SU-DHL-6 (cell line): ENCODE measurements around the gene KCTD1.

ENCODE experiments used
- H2AFZ ChIP-seq: fragments of 200-600 bp; sonication (generic); 2 replicates; pipeline ENCODE4 v1.6.1; 2014; ENCODE audit warnings: low read depth, mild to moderate bottlenecking, moderate library complexity, mixed read lengths, antibody characterized with exemption, low read length; ENCODE audit not compliant: severe bottlenecking
- H3F3A ChIP-seq: fragments of 200-600 bp; shearing (Covaris generic); 2 replicates; pipeline ENCODE4 v1.6.0; 2016; ENCODE audit warnings: antibody characterized with exemption, mild to moderate bottlenecking; ENCODE audit not compliant: insufficient read depth
- H3K27ac ChIP-seq: fragments of 200-600 bp; sonication (generic); 2 replicates; pipeline ENCODE4 v1.5.1; 2016; ENCODE audit warnings: low read depth, mild to moderate bottlenecking, low read length, moderate library complexity, mixed read lengths
- H3K27me3 ChIP-seq: fragments of 200-600 bp; sonication (generic), shearing (Covaris generic); 2 replicates; pipeline ENCODE4 v1.6.0; 2014; ENCODE audit warnings: mild to moderate bottlenecking, low read length
- H3K36me3 ChIP-seq: fragments of 200-600 bp; sonication (generic); 2 replicates; pipeline ENCODE4 v1.6.1; 2014; ENCODE audit warnings: mild to moderate bottlenecking, low read length, mixed read lengths
- H3K4me2 ChIP-seq: fragments of 300-600, 200-600 bp; shearing (Covaris generic), sonication (generic); 2 replicates; pipeline ENCODE4 v1.6.0; 2014; ENCODE audit warnings: low read length, low read depth, mild to moderate bottlenecking; ENCODE audit not compliant: poor library complexity, severe bottlenecking
- H3K4me3 ChIP-seq: fragments of 200-600 bp; sonication (generic); 2 replicates; pipeline ENCODE4 v1.5.1; 2014; ENCODE audit warnings: antibody characterized with exemption, low read length, mild to moderate bottlenecking, mixed read lengths; ENCODE audit not compliant: insufficient read depth, poor library complexity, severe bottlenecking
- H3K79me2 ChIP-seq: fragments of 200-600 bp; sonication (generic); 2 replicates; pipeline ENCODE4 v1.6.1; 2014; ENCODE audit warnings: mild to moderate bottlenecking, low read length, moderate library complexity; ENCODE audit not compliant: insufficient read depth
- H3K9ac ChIP-seq: fragments of 200-600 bp; sonication (generic); 2 replicates; pipeline ENCODE4 v1.7.0; 2014; ENCODE audit warnings: mild to moderate bottlenecking, low read length
- H3K9me2 ChIP-seq: fragments of 200-600 bp; sonication (generic); replicated peaks from 2 replicates; pipeline ENCODE4 v1.6.1; 2014; ENCODE audit warnings: low read length; ENCODE audit not compliant: insufficient read depth
- H3K9me3 ChIP-seq: fragments of 200-600 bp; sonication (generic); 2 replicates; pipeline ENCODE4 v1.6.1; 2014; ENCODE audit warnings: low read length, mixed read lengths; ENCODE audit not compliant: insufficient read depth
- H4K20me1 ChIP-seq: fragments of 200-600 bp; sonication (generic); 2 replicates; pipeline ENCODE4 v1.6.1; 2014; ENCODE audit warnings: low read depth, mild to moderate bottlenecking, antibody characterized with exemption, low read length, moderate library complexity, mixed read lengths
- EZH2phosphoT487 ChIP-seq: fragments of 200-600 bp; sonication (generic), shearing (Covaris generic); conservative IDR thresholded peaks from 2 replicates; pipeline ENCODE4 v1.6.1; 2018; ENCODE audit warnings: mild to moderate bottlenecking, antibody characterized with exemption, low read length, moderate library complexity, mixed read lengths
- TF ChIP-seq, protein P1 (sequence below): fragments of 200-600 bp; sonication (generic); IDR thresholded peaks from one replicate; pipeline ENCODE4 v1.5.1; 2017; ENCODE audit warnings: antibody characterized with exemption, mild to moderate bottlenecking, low read length, moderate library complexity; ENCODE audit not compliant: insufficient read depth, poor library complexity, severe bottlenecking

The KCTD1 gene

DNA sequence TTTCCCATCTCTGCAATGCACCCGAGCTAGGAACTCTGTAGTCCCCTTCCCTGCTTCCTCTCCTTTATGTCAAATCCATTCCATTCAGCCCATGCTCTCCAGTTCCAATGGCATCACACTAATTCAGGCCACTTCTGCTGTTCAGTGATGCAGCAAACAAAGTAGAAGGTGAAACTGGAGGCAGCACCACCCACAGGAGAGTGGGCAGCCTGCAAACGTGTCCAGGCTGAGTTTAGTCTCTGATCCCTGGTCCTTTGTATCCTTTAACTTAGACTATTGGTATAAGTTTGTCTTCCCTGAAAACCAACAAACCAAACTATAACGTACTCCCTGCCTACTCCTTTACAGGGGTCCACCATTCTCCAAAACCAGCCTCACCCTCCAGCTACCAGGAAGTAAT lies 14.7 kb upstream of the KCTD1 start:
- no peak overlapping the region for H2AFZ ChIP-seq
- H3F3A ChIP-seq = no peaks in the 10 kb centered on the region
- H3K27ac ChIP-seq = no peak overlapping the region
- no peak overlapping the region for H3K4me2 ChIP-seq
- H3K9ac ChIP-seq = no peak overlapping the region
- H3K9me3 ChIP-seq = no peaks in the 10 kb centered on the region
- no peaks in the 10 kb centered on the region for H3K27me3 ChIP-seq
- TF ChIP-seq, protein P1, sequence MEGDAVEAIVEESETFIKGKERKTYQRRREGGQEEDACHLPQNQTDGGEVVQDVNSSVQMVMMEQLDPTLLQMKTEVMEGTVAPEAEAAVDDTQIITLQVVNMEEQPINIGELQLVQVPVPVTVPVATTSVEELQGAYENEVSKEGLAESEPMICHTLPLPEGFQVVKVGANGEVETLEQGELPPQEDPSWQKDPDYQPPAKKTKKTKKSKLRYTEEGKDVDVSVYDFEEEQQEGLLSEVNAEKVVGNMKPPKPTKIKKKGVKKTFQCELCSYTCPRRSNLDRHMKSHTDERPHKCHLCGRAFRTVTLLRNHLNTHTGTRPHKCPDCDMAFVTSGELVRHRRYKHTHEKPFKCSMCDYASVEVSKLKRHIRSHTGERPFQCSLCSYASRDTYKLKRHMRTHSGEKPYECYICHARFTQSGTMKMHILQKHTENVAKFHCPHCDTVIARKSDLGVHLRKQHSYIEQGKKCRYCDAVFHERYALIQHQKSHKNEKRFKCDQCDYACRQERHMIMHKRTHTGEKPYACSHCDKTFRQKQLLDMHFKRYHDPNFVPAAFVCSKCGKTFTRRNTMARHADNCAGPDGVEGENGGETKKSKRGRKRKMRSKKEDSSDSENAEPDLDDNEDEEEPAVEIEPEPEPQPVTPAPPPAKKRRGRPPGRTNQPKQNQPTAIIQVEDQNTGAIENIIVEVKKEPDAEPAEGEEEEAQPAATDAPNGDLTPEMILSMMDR = no peak
- no peak for TF ChIP-seq EZH2phosphoT487
- no peaks in the 10 kb centered on the region for H3K9me2 ChIP-seq
- H3K4me3 ChIP-seq = no peak overlapping the region
- H4K20me1 ChIP-seq = no peaks in the 10 kb centered on the region
- H3K79me2 ChIP-seq = no peaks in the 10 kb centered on the region
- H3K36me3 ChIP-seq = no peaks in the 10 kb centered on the region

DNA sequence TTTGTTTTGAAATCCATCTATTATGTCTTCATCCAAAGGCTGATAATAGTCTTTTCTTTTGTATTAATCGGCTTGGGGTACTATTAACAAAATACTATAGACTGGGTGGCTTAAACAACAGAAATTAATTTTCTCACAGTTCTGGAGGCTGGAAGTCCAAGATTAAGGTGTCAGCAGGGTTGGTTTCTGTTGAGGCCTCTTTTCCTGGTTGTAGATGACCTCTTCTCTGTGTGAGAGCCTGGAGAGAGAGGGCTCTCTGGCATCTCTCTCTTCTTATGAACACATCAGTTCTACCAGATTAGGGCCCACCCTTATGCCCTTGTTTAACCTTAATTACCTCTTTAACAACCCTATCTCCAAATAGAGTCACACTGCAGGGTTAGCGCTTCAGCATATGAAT lies 14.2 kb upstream of the KCTD1 start:
- no peaks in the 10 kb centered on the region for H3F3A ChIP-seq
- no peaks in the 10 kb centered on the region for H3K36me3 ChIP-seq
- H4K20me1 ChIP-seq = no peaks in the 10 kb centered on the region
- H3K27ac ChIP-seq = no peak overlapping the region
- no peak overlapping the region for H3K4me2 ChIP-seq
- no peaks in the 10 kb centered on the region for H3K9me2 ChIP-seq
- H3K79me2 ChIP-seq = no peaks in the 10 kb centered on the region
- H3K9me3 ChIP-seq = no peaks in the 10 kb centered on the region
- no peaks in the 10 kb centered on the region for H3K27me3 ChIP-seq
- TF ChIP-seq, protein P1 = no peak
- no peak for TF ChIP-seq EZH2phosphoT487
- H2AFZ ChIP-seq = no peak overlapping the region
- H3K4me3 ChIP-seq = no peak overlapping the region
- no peak overlapping the region for H3K9ac ChIP-seq

DNA sequence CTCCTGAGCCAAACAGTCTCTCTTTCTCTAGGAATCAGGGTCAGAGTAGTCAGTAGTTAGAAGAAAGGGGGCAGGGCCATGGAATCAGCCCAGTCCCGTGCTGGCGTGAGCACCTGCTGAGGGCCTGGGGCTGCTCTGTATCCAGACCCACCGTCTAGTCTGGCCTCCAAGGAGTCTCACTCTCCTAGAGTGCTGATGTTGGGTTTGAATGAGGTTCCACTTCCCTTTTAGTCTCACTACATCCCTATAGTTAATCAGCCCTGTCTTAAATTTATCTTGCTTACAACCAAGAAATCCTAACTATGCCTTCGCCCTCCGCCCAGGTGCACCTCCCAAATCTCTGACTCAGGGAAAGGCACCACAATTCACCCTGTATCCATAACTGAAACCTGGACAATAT lies 13.4 kb upstream of the KCTD1 start:
- no peak overlapping the region for H3K9ac ChIP-seq
- H3F3A ChIP-seq = no peaks in the 10 kb centered on the region
- no peak overlapping the region for H3K4me3 ChIP-seq
- no peaks in the 10 kb centered on the region for H3K9me2 ChIP-seq
- H2AFZ ChIP-seq = no peak overlapping the region
- no peaks in the 10 kb centered on the region for H4K20me1 ChIP-seq
- H3K79me2 ChIP-seq = no peaks in the 10 kb centered on the region
- no peaks in the 10 kb centered on the region for H3K36me3 ChIP-seq
- H3K9me3 ChIP-seq = no peaks in the 10 kb centered on the region
- TF ChIP-seq, protein P1 = no peak
- H3K27ac ChIP-seq = no peak overlapping the region
- no peak overlapping the region for H3K4me2 ChIP-seq
- no peaks in the 10 kb centered on the region for H3K27me3 ChIP-seq

DNA sequence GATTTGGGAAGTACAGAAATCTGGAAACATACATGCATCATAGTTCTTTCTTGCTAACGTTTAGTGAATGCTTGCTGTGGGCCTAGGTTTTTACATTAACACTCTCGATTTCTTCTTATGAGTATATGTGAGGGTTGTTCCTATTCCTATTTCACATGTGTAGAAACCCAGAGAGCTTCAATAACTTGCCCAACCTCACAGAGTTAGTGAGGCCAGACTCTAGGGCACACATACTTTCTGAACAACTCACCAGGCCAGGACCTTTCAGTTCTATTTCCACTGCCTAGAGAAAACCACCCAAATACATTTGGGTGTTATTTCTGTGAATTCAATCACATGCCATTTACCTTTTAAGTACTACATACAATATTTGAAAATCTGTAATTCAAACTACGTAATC lies 8.2 kb upstream of the KCTD1 start:
- Histone ChIP-seq H3K27me3 (no peaks in the 10 kb centered on the region), H3K9ac (no peak overlapping the region), H4K20me1 (no peaks in the 10 kb centered on the region), H3K27ac (no peak overlapping the region), H3K9me3 (no peaks in the 10 kb centered on the region), H3K36me3 (no peaks in the 10 kb centered on the region), H3K9me2 (no peaks in the 10 kb centered on the region), H3F3A (no peaks in the 10 kb centered on the region; the same call in 1 of the 2 replicates), H3K4me3 (no peak overlapping the region), H3K79me2 (no peaks in the 10 kb centered on the region), H3K4me2 (no peak overlapping the region), H2AFZ (no peak overlapping the region)
- TF ChIP-seq, protein P1 = no peak
- TF ChIP-seq EZH2phosphoT487 = no peak
